CD4-positive, alpha-beta T cell (primary cell): Measurements from ENCODE around the gene BIK. TPM values are rescaled to one million over a fixed set of nuclear protein-coding genes. Genes with fewer than 3 reads are reported as not detected.

Experiments used
- ATAC-seq: fragments of 200-7000 bp; cut with Tn5 transposase; one replicate; pipeline ENCODE4 v1.10.0; 2022; ENCODE audit warnings: mild to moderate bottlenecking; ENCODE audit not compliant: poor library complexity
- CTCF ChIA-PET: fragments of 350-600 bp; sonication (Branson Sonifier 250); formaldehyde crosslinking; loops from one replicate; lab custom pipeline; 2021; ENCODE audit warnings: antibody characterized with exemption, inconsistent platforms; lab: Charles Lee
- POLR2A ChIA-PET: fragments of 350-600 bp; sonication (Branson Sonifier 250); formaldehyde crosslinking; loops from one replicate; lab custom pipeline; 2021; ENCODE audit warnings: antibody characterized with exemption, inconsistent platforms; lab: Charles Lee
- DNase-seq, 14 experiments: peaks; one replicate each; pipeline ENCODE4 v3.0.0-alpha.2; 2013 to 2020; ENCODE audit warnings: mixed read lengths in 2 of 14
- H3K27ac ChIP-seq, 2 donors: one replicate each; pipeline versions ENCODE4 v1.5.1 to v1.7.0; 2013; ENCODE audit warnings: low read length in 2 of 2, low read depth in 1 of 2, mild to moderate bottlenecking in 1 of 2
- H3K27me3 ChIP-seq, 2 experiments: 1 replicate in 1 of 2; 2 replicates in 1 of 2; pipeline versions ENCODE4 v1.6.1 to v1.7.0; 2013; ENCODE audit warnings: low read length in 2 of 2, control low read depth in 1 of 2, mild to moderate bottlenecking in 1 of 2, moderate library complexity in 1 of 2; ENCODE audit not compliant: insufficient read depth in 2 of 2, control insufficient read depth in 1 of 2
- H3K36me3 ChIP-seq: one replicate; pipeline ENCODE4 v1.6.1; 2013; ENCODE audit warnings: low read length, control low read depth; ENCODE audit not compliant: insufficient read depth
- H3K4me1 ChIP-seq: one replicate; pipeline ENCODE4 v1.6.1; 2013; ENCODE audit warnings: low read length, control low read depth; ENCODE audit not compliant: insufficient read depth
- H3K4me3 ChIP-seq: one replicate; pipeline ENCODE4 v1.5.1; 2013; ENCODE audit warnings: mild to moderate bottlenecking, low read length, moderate library complexity
- H3K9me3 ChIP-seq, 2 experiments: 1 replicate in 1 of 2; 2 replicates in 1 of 2; pipeline versions ENCODE4 v1.6.1 to v1.7.0; 2013; ENCODE audit warnings: low read length in 2 of 2, mild to moderate bottlenecking in 2 of 2, control low read depth in 1 of 2, moderate library complexity in 1 of 2; ENCODE audit not compliant: control insufficient read depth in 1 of 2, insufficient read depth in 1 of 2
- H3K27ac Mint-ChIP-seq: one replicate; pipeline ENCODE4 v1.8.0; 2020; ENCODE audit warnings: mixed read lengths
- H3K27me3 Mint-ChIP-seq: one replicate; pipeline ENCODE4 v1.8.0; 2021; ENCODE audit warnings: mixed read lengths
- H3K36me3 Mint-ChIP-seq: one replicate; pipeline ENCODE4 v1.8.0; 2021; ENCODE audit warnings: low read depth, mixed read lengths
- H3K4me1 Mint-ChIP-seq: one replicate; pipeline ENCODE4 v1.8.0; 2021; ENCODE audit warnings: low read depth, mixed read lengths
- H3K4me3 Mint-ChIP-seq: one replicate; pipeline ENCODE4 v1.8.0; 2020; ENCODE audit warnings: mild to moderate bottlenecking, mixed read lengths
- H3K9me3 Mint-ChIP-seq: one replicate; pipeline ENCODE4 v1.8.0; 2020; ENCODE audit warnings: mixed read lengths
- CTCF ChIP-seq: fragments of 200-600 bp; IDR thresholded peaks from one replicate; pipeline ENCODE4 v1.8.0; 2022; ENCODE audit warnings: antibody characterized with exemption, mild to moderate bottlenecking
- intact Hi-C, 2 experiments: fragments of 100-400 bp; cut with DNase I in 1 of 2; cut with micrococcal nuclease in 1 of 2; formaldehyde crosslinking; loops; one replicate each; pipeline versions ENCODE4 v1.15.1 to v1.9.0; 2023 to 2025; cut with DNase I, micrococcal nuclease
- total RNA-seq, 174 experiments: library from RNA in 2 of 174; stranded (reverse) in 2 of 174; gene quantifications; one replicate each; pipeline ENCODE4 v1.2.3 and lab custom pipeline; 2021 to 2026

BIK gene
- total RNA-seq, 2 experiments from 2014 or later = 1.6 to 2.1 TPM

GRCh38 chr22:43148581-43148980 lies 38.0 kb downstream of the BIK start:
- peaks cover 31% of the 10 kb centered on the region for H3K4me1 ChIP-seq
- H3K27ac ChIP-seq = no peak overlapping the region
- no peak for ATAC-seq
- intact Hi-C loops = loop anchor here in 1 of 2 experiments (10.0 kb wide), 1 partner anchor 134 kb away; the partner anchor contains the start of gene PACSIN2
- no peaks in the 10 kb centered on the region for H3K27me3 ChIP-seq
- DNase-seq = peak in 1 of 14 experiments; percentile 23
- H3K9me3 ChIP-seq = peaks cover 0 to 3% of the 10 kb centered on the region in 2 experiments
- CTCF ChIA-PET = no interaction called here
- H3K27ac Mint-ChIP-seq = peak overlapping the region; percentile 69
- no peaks in the 10 kb centered on the region for H3K27me3 Mint-ChIP-seq
- peaks cover 4% of the 10 kb centered on the region for H3K36me3 Mint-ChIP-seq
- peak overlapping the region; percentile 60 for H3K4me3 Mint-ChIP-seq
- peaks cover 35% of the 10 kb centered on the region for H3K4me1 Mint-ChIP-seq
- POLR2A ChIA-PET = interaction anchor here (1.0 kb wide), 1 partner anchor 39 kb away, joined by 5 read pairs; no protein-coding TSS in a partner anchor
- H3K4me3 ChIP-seq = no peak overlapping the region
- TF ChIP-seq CTCF = no peak
- no peaks in the 10 kb centered on the region for H3K9me3 Mint-ChIP-seq
- H3K36me3 ChIP-seq = no peaks in the 10 kb centered on the region

- no peak for ATAC-seq
- Mint-ChIP-seq H3K4me3 (peak overlapping the region; percentile 97), H3K36me3 (peaks cover 4% of the 10 kb centered on the region), H3K27ac (peak overlapping the region; percentile 87), H3K9me3 (no peaks in the 10 kb centered on the region), H3K4me1 (peaks cover 35% of the 10 kb centered on the region), H3K27me3 (no peaks in the 10 kb centered on the region)
- peaks cover 42% of the 10 kb centered on the region for H3K4me1 ChIP-seq
- H3K9me3 ChIP-seq = no peaks in the 10 kb centered on the region
- DNase-seq = no peak
- POLR2A ChIA-PET = interaction anchor here (0.9 to 2.0 kb wide), 2 partner anchors 8 to 37 kb away, joined by 3 to 10 read pairs; no protein-coding TSS in a partner anchor
- H3K27ac ChIP-seq = peak overlapping the region; percentile 9 to 41
- H3K4me3 ChIP-seq = peak overlapping the region; percentile 74
- peaks cover 2% of the 10 kb centered on the region for H3K36me3 ChIP-seq
- CTCF ChIA-PET = no interaction called here
- intact Hi-C loops = loop anchor here (2.0 to 5.0 kb wide), 3 partner anchors 37 to 1347 kb away; partner anchors contain the start of genes RTL6 (in 1 of the 2), TTLL1 (in 1 of the 2) and TTLL12 (in 1 of the 2)
- no peaks in the 10 kb centered on the region for H3K27me3 ChIP-seq
- TF ChIP-seq CTCF = no peak
These were observed 40.2 kb downstream of the BIK start for GRCh38 chr22:43150731-43151206.

GRCh38 chr22:43151251-43152002 lies 40.9 kb downstream of the BIK start, which contains the start of gene TSPO:
Gene TSPO, plus strand, starts transcription at chr22:43151559. Its CDS starts 7,680 bp downstream, at chr22:43159239.
- intact Hi-C loops = loop anchor here (1.0 to 5.0 kb wide), 4 partner anchors 35 to 1346 kb away; partner anchors contain the start of genes RTL6 (in 1 of the 2), TTLL1 (in 1 of the 2) and TTLL12 (in 1 of the 2)
- CTCF ChIA-PET = interaction anchor here (1.5 kb wide), 1 partner anchor 36 kb away, joined by 7 read pairs; the partner anchor contains the start of gene TTLL12

More at GRCh38 chr22:43151251-43152002, 40.9 kb downstream of the BIK start, which contains the start of gene TSPO:
- Histone ChIP-seq H3K27ac (peak within 1 kb of the TSS; percentile 56 to 60), H3K4me1 (peaks cover 46% of the 10 kb centered on the region), H3K27me3 (no peaks in the 10 kb centered on the region), H3K9me3 (no peaks in the 10 kb centered on the region), H3K36me3 (peaks cover 5% of the 10 kb centered on the region), H3K4me3 (peak within 1 kb of the TSS; percentile 74)
- H3K36me3 Mint-ChIP-seq = peaks cover 4% of the 10 kb centered on the region
- no peaks in the 10 kb centered on the region for H3K9me3 Mint-ChIP-seq
- peak; percentile 31 to 82 (median 56) for DNase-seq
- peak within 1 kb of the TSS; percentile 87 for H3K27ac Mint-ChIP-seq
- TF ChIP-seq CTCF = no peak
- H3K27me3 Mint-ChIP-seq = no peaks in the 10 kb centered on the region
- peaks cover 35% of the 10 kb centered on the region for H3K4me1 Mint-ChIP-seq
- peak within 1 kb of the TSS; percentile 97 for H3K4me3 Mint-ChIP-seq
- POLR2A ChIA-PET = interaction anchor here (0.9 to 2.0 kb wide), 4 partner anchors 8 to 36 kb away, joined by 3 to 20 read pairs (median 10); partner anchors contain the start of genes MCAT and TTLL12
- peak; percentile 47 for ATAC-seq
